Activated naive CD8-positive, alpha-beta T cell treated with anti-CD3 and anti-CD28 coated beads for 36 hours (primary cell): Measurements from ENCODE around the gene PSMD12. TPM values are rescaled to one million over a fixed set of nuclear protein-coding genes. Genes with fewer than 3 reads are reported as not detected.
"Not testable (repeated sequence)": the region's sequence is repeated elsewhere in the genome, so short reads cannot be mapped to it uniquely, and the experiment has no call there.

Experiments used
- DNase-seq: peaks from one replicate; pipeline ENCODE4 v3.0.0; 2021
- H3K27ac Mint-ChIP-seq: one replicate; pipeline ENCODE4 v1.8.0; 2022; ENCODE audit warnings: mild to moderate bottlenecking, moderate library complexity, mixed read lengths
- H3K27me3 Mint-ChIP-seq: one replicate; pipeline ENCODE4 v1.8.0; 2022; ENCODE audit warnings: mild to moderate bottlenecking, mixed read lengths
- H3K36me3 Mint-ChIP-seq: one replicate; pipeline ENCODE4 v1.8.0; 2021; ENCODE audit warnings: mild to moderate bottlenecking, mixed read lengths
- H3K4me1 Mint-ChIP-seq: one replicate; pipeline ENCODE4 v1.8.0; 2021; ENCODE audit warnings: mixed read lengths
- H3K4me3 Mint-ChIP-seq: one replicate; pipeline ENCODE4 v1.8.0; 2022; ENCODE audit warnings: mild to moderate bottlenecking, moderate library complexity, mixed read lengths
- H3K9me3 Mint-ChIP-seq: one replicate; pipeline ENCODE4 v1.8.0; 2022; ENCODE audit warnings: mixed read lengths
- total RNA-seq, 2 experiments: library from RNA; stranded (reverse); gene quantifications; one replicate each; pipeline ENCODE4 v1.2.3, GENCODE V29; 2021

The PSMD12 gene
- total RNA-seq, 2 experiments from 2014 or later, result 105 to 110 TPM

GRCh38 chr17:67321486-67321885 lies 44.9 kb downstream of the PSMD12 start:
- not testable (repeated sequence) for H3K27me3 Mint-ChIP-seq, H3K36me3 Mint-ChIP-seq, H3K4me1 Mint-ChIP-seq, H3K27ac Mint-ChIP-seq, DNase-seq, H3K4me3 Mint-ChIP-seq, H3K9me3 Mint-ChIP-seq

GRCh38 chr17:67316781-67317180 lies 49.6 kb downstream of the PSMD12 start:
- no peaks in the 10 kb centered on the region for H3K4me1 Mint-ChIP-seq
- H3K36me3 Mint-ChIP-seq, result no peaks in the 10 kb centered on the region
- no peak for DNase-seq
- no peaks in the 10 kb centered on the region for H3K27me3 Mint-ChIP-seq
- no peak overlapping the region for H3K27ac Mint-ChIP-seq
- H3K9me3 Mint-ChIP-seq, result no peaks in the 10 kb centered on the region
- no peak overlapping the region for H3K4me3 Mint-ChIP-seq

- no peak for DNase-seq
- Mint-ChIP-seq H3K9me3 (no peaks in the 10 kb centered on the region), H3K27me3 (no peaks in the 10 kb centered on the region), H3K27ac (no peak overlapping the region), H3K36me3 (no peaks in the 10 kb centered on the region), H3K4me1 (no peaks in the 10 kb centered on the region), H3K4me3 (no peak overlapping the region)
Measured at GRCh38 chr17:67315865-67316264, 50.5 kb downstream of the PSMD12 start.

- Mint-ChIP-seq H3K27ac (no peak overlapping the region), H3K27me3 (no peaks in the 10 kb centered on the region), H3K4me3 (no peak overlapping the region), H3K9me3 (no peaks in the 10 kb centered on the region), H3K36me3 (no peaks in the 10 kb centered on the region), H3K4me1 (no peaks in the 10 kb centered on the region)
- no peak for DNase-seq
Measured at GRCh38 chr17:67312265-67312664, 54.1 kb downstream of the PSMD12 start.

- DNase-seq, result no peak
- Mint-ChIP-seq H3K9me3 (no peaks in the 10 kb centered on the region), H3K4me3 (no peak overlapping the region), H3K27me3 (no peaks in the 10 kb centered on the region), H3K36me3 (no peaks in the 10 kb centered on the region), H3K4me1 (no peaks in the 10 kb centered on the region), H3K27ac (no peak overlapping the region)
Measured at GRCh38 chr17:67311575-67311974, 54.8 kb downstream of the PSMD12 start.

- no peak overlapping the region for H3K4me3 Mint-ChIP-seq
- H3K27ac Mint-ChIP-seq, result no peak overlapping the region
- DNase-seq, result no peak
- no peaks in the 10 kb centered on the region for H3K27me3 Mint-ChIP-seq
- no peaks in the 10 kb centered on the region for H3K4me1 Mint-ChIP-seq
- H3K9me3 Mint-ChIP-seq, result no peaks in the 10 kb centered on the region
- H3K36me3 Mint-ChIP-seq, result no peaks in the 10 kb centered on the region
Measured at GRCh38 chr17:67310406-67310805, 56.0 kb downstream of the PSMD12 start.

GRCh38 chr17:67305446-67306235 lies 60.7 kb downstream of the PSMD12 start:
- not testable (repeated sequence) for H3K4me1 Mint-ChIP-seq, H3K36me3 Mint-ChIP-seq, H3K4me3 Mint-ChIP-seq, H3K9me3 Mint-ChIP-seq, H3K27ac Mint-ChIP-seq, DNase-seq, H3K27me3 Mint-ChIP-seq

GRCh38 chr17:67297454-67297960 lies 68.9 kb downstream of the PSMD12 start:
- H3K4me3 Mint-ChIP-seq, result no peak overlapping the region

GRCh38 chr17:67294451-67295199 lies 71.8 kb downstream of the PSMD12 start:
- Mint-ChIP-seq H3K4me1 (peaks cover 2% of the 10 kb centered on the region), H3K9me3 (no peaks in the 10 kb centered on the region), H3K27ac (no peak overlapping the region), H3K27me3 (peaks cover 4% of the 10 kb centered on the region), H3K4me3 (no peak overlapping the region), H3K36me3 (no peaks in the 10 kb centered on the region)
- no peak for DNase-seq

More at GRCh38 chr17:67297454-67297960, 68.9 kb downstream of the PSMD12 start:
- H3K27me3 Mint-ChIP-seq, result peaks cover 4% of the 10 kb centered on the region
- peaks cover 2% of the 10 kb centered on the region for H3K4me1 Mint-ChIP-seq
- H3K27ac Mint-ChIP-seq, result no peak overlapping the region
- H3K9me3 Mint-ChIP-seq, result no peaks in the 10 kb centered on the region
- H3K36me3 Mint-ChIP-seq, result no peaks in the 10 kb centered on the region
- DNase-seq, result no peak

- no peak overlapping the region for H3K27ac Mint-ChIP-seq
- peaks cover 2% of the 10 kb centered on the region for H3K4me1 Mint-ChIP-seq
- peak; percentile 61 for DNase-seq
- H3K4me3 Mint-ChIP-seq, result no peak overlapping the region
- H3K27me3 Mint-ChIP-seq, result peaks cover 4% of the 10 kb centered on the region
- no peaks in the 10 kb centered on the region for H3K36me3 Mint-ChIP-seq
- H3K9me3 Mint-ChIP-seq, result no peaks in the 10 kb centered on the region
Measured at GRCh38 chr17:67293251-67294203, 72.8 kb downstream of the PSMD12 start.

GRCh38 chr17:67290711-67291291 lies 75.6 kb downstream of the PSMD12 start:
- H3K27ac Mint-ChIP-seq, result no peak overlapping the region
- H3K27me3 Mint-ChIP-seq, result peaks cover 4% of the 10 kb centered on the region
- peaks cover 2% of the 10 kb centered on the region for H3K4me1 Mint-ChIP-seq
- no peaks in the 10 kb centered on the region for H3K36me3 Mint-ChIP-seq
- no peaks in the 10 kb centered on the region for H3K9me3 Mint-ChIP-seq
- DNase-seq, result no peak
- no peak overlapping the region for H3K4me3 Mint-ChIP-seq

GRCh38 chr17:67290244-67290643 lies 76.1 kb downstream of the PSMD12 start:
- no peak for DNase-seq
- no peak overlapping the region for H3K27ac Mint-ChIP-seq
- no peak overlapping the region for H3K4me3 Mint-ChIP-seq
- peaks cover 2% of the 10 kb centered on the region for H3K4me1 Mint-ChIP-seq
- H3K27me3 Mint-ChIP-seq, result peaks cover 4% of the 10 kb centered on the region
- H3K36me3 Mint-ChIP-seq, result no peaks in the 10 kb centered on the region
- H3K9me3 Mint-ChIP-seq, result no peaks in the 10 kb centered on the region

GRCh38 chr17:67289181-67289876 lies 77.0 kb downstream of the PSMD12 start:
- Mint-ChIP-seq H3K4me1 (peaks cover 2% of the 10 kb centered on the region), H3K36me3 (no peaks in the 10 kb centered on the region), H3K27ac (no peak overlapping the region), H3K4me3 (no peak overlapping the region), H3K27me3 (peaks cover 4% of the 10 kb centered on the region), H3K9me3 (no peaks in the 10 kb centered on the region)
- DNase-seq, result no peak
